Endothelial cell of umbilical vein (primary cell): ENCODE measurements around the gene TRIM50.
"Not testable (repeated sequence)": the region's sequence is repeated elsewhere in the genome, so short reads cannot be mapped to it uniquely, and the experiment has no call there.

Experiments
- CTCF ChIP-seq, 2 donors: IDR thresholded peaks; 1 replicate in 1 of 2; 2 replicates in 1 of 2; pipeline ENCODE4 v1.5.1; 2011; ENCODE audit warnings: low read length in 2 of 2, mild to moderate bottlenecking in 2 of 2, moderate library complexity in 2 of 2, control low read depth in 1 of 2, inconsistent platforms in 1 of 2, low read depth in 1 of 2; ENCODE audit not compliant: insufficient read depth in 1 of 2; ENCODE audit errors: extremely low read depth in 1 of 2
- EZH2 ChIP-seq: IDR thresholded peaks from 2 replicates; pipeline ENCODE4 v1.6.1; 2012; ENCODE audit warnings: borderline replicate concordance, low read depth, mild to moderate bottlenecking, moderate library complexity, low read length, inconsistent platforms; ENCODE audit not compliant: severe bottlenecking
- FOS ChIP-seq: IDR thresholded peaks from 2 replicates; pipeline ENCODE4 v1.6.1; 2011; ENCODE audit warnings: mild to moderate bottlenecking, low read length, moderate library complexity, borderline replicate concordance; ENCODE audit not compliant: insufficient read depth
- GATA2 ChIP-seq: IDR thresholded peaks from 2 replicates; pipeline ENCODE4 v1.7.0; 2011; ENCODE audit warnings: low read depth, mild to moderate bottlenecking, moderate library complexity, mixed read lengths, low read length; ENCODE audit not compliant: insufficient read length, insufficient read depth
- JUN ChIP-seq: IDR thresholded peaks from 2 replicates; pipeline ENCODE4 v1.6.1; 2011; ENCODE audit warnings: borderline replicate concordance, low read depth; ENCODE audit not compliant: insufficient read length, insufficient read depth
- MAX ChIP-seq: IDR thresholded peaks from 2 replicates; pipeline ENCODE4 v1.6.1; 2011; ENCODE audit not compliant: insufficient read depth, insufficient read length
- MYC ChIP-seq: IDR thresholded peaks from one replicate; pipeline ENCODE4 v1.6.1; 2011; ENCODE audit warnings: mild to moderate bottlenecking, low read depth, low read length
- POLR2A ChIP-seq: IDR thresholded peaks from 2 replicates; pipeline ENCODE4 v1.6.1; 2012; ENCODE audit warnings: low read depth, mild to moderate bottlenecking, control low read depth, low read length
- POLR2AphosphoS5 ChIP-seq: IDR thresholded peaks from 2 replicates; pipeline ENCODE4 v1.6.1; 2012; ENCODE audit warnings: low read depth, mild to moderate bottlenecking, control low read depth, low read length, moderate library complexity; ENCODE audit not compliant: insufficient read depth

- TF ChIP-seq MAX; POLR2A; CTCF (IDR thresholded peaks at IDR 0.05; ENCODE audit: extremely low read depth in 1 of 2, insufficient read depth in 1 of 2, low read depth in 1 of 2, low read length in 2 of 2); JUN; FOS; POLR2AphosphoS5; GATA2; EZH2; MYC: not testable (repeated sequence)
Observed at GRCh38 chr7:73311421-73311820, 16.5 kb downstream of the TRIM50 start.
